Measurements from ENCODE around the gene NSD2.

GRCh38 chr4:1852904-1853623 is 18.1 kb upstream of the NSD2 start:
- TF ChIP-seq CTCF (optimal IDR thresholded peaks at IDR 0.05 in 1 of 3, IDR thresholded peaks at IDR 0.05 in 1 of 3, conservative IDR thresholded peaks at IDR 0.05 in 1 of 3; ENCODE audit: extremely low read depth in 1 of 3, insufficient read depth in 2 of 3, low read length in 3 of 3) (no peak), EZH2 (IDR thresholded peaks at IDR 0.05; ENCODE audit: low read length) (no peak)
